SW480 (cell line): ENCODE results near the gene SLC38A9.

Source experiments
- DNase-seq: peaks from one replicate; pipeline ENCODE4 v3.0.0-alpha.2; 2016; ENCODE audit warnings: low spot score

Gene SLC38A9

GRCh38 chr5:55580042-55580441 lies 132.1 kb downstream of the SLC38A9 start:
- DNase-seq = no peak

- DNase-seq = no peak
Measured at GRCh38 chr5:55578771-55579170, 133.4 kb downstream of the SLC38A9 start.

GRCh38 chr5:55577353-55578060 lies 134.6 kb downstream of the SLC38A9 start:
- DNase-seq = no peak

- no peak for DNase-seq
Measured at GRCh38 chr5:55576661-55577060, 135.5 kb downstream of the SLC38A9 start.
